Measurements from ENCODE around the gene ACADSB. TPM values are rescaled to one million over a fixed set of nuclear protein-coding genes. Genes with fewer than 3 reads are reported as not detected.

ACADSB gene
- total RNA-seq, 1 experiment from 2014 or later, result 12.8 TPM

DNA sequence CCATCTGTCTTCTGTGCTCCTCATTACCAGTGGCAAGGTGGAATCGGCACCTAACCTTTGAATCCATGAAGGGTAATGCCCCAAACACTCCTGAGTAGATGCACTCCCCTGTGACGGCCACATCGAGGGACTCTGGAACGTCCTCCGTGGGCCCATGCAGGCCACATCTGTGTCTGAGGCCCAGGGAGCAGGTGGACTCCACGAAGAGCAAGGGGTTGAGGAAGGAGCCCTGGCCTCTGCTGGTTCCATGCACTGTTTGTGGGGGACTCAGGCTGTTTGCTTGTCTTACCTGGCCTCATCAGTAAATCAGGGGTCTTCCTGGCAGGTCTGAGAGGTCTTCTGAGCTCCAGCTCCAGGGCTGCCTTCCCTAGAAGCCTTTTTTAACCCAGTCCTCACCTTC is 64.4 kb downstream of the ACADSB start:
- ChIA-PET POLR2A (ENCODE audit: unreplicated experiment) (no interaction called here), CTCF (no interaction called here)
- no peaks in the 10 kb centered on the region for H3K9me2 ChIP-seq (ENCODE audit: insufficient read depth)
- H3K4me3 ChIP-seq, result no peak overlapping the region
- H2AFZ ChIP-seq, result no peak overlapping the region
- no peak overlapping the region for H3K27ac ChIP-seq
- H3F3A ChIP-seq (ENCODE audit: insufficient read depth, low read depth), result no peaks in the 10 kb centered on the region
- H3K9me3 ChIP-seq (ENCODE audit: insufficient read depth, low read depth), result no peaks in the 10 kb centered on the region
- no peak for DNase-seq
- H3K4me2 ChIP-seq, result no peak overlapping the region
- no peaks in the 10 kb centered on the region for H4K20me1 ChIP-seq (ENCODE audit: insufficient read depth)
- H3K27me3 ChIP-seq (ENCODE audit: insufficient read depth, low read depth), result peaks cover 3% of the 10 kb centered on the region; the same call in 1 of the 2 replicates
- H3K4me1 ChIP-seq (replicated peaks; ENCODE audit: insufficient read depth), result no peaks in the 10 kb centered on the region
- no TSS peak for BruUV-seq (replicated peaks)
- intact Hi-C loops (cut with micrococcal nuclease; ENCODE audit: unreplicated experiment), result no loop called here
- no peaks in the 10 kb centered on the region for H3K79me2 ChIP-seq (ENCODE audit: low read depth)
- no peaks in the 10 kb centered on the region for H3K36me3 ChIP-seq (ENCODE audit: low read depth)
- TF ChIP-seq, protein P1, sequence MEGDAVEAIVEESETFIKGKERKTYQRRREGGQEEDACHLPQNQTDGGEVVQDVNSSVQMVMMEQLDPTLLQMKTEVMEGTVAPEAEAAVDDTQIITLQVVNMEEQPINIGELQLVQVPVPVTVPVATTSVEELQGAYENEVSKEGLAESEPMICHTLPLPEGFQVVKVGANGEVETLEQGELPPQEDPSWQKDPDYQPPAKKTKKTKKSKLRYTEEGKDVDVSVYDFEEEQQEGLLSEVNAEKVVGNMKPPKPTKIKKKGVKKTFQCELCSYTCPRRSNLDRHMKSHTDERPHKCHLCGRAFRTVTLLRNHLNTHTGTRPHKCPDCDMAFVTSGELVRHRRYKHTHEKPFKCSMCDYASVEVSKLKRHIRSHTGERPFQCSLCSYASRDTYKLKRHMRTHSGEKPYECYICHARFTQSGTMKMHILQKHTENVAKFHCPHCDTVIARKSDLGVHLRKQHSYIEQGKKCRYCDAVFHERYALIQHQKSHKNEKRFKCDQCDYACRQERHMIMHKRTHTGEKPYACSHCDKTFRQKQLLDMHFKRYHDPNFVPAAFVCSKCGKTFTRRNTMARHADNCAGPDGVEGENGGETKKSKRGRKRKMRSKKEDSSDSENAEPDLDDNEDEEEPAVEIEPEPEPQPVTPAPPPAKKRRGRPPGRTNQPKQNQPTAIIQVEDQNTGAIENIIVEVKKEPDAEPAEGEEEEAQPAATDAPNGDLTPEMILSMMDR (conservative IDR thresholded peaks at IDR 0.05), result no peak
- TF ChIP-seq EZH2 (IDR thresholded peaks at IDR 0.05; ENCODE audit: low read depth), result no peak

DNA sequence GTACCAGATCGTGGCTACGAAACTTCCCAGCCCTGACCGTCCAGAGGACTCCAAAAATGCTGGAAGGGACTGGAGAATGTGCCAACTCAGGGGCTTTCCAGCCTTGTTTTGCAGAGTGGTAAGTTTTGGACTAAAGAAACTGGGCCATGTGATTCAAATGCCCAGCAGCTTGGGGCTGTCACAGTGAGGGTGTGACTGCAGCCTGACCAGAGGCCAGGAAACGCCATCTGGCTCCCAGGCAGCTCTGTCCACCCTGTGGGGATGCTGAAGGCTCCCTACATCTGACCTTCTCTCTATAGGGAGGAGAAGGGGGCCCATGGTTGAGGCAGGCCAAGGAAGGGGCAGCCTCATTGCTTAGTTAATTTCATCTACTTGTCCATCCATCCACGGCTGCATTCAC is 65.4 kb downstream of the ACADSB start:
- no peaks in the 10 kb centered on the region for H3K36me3 ChIP-seq (ENCODE audit: low read depth)
- CTCF ChIA-PET, result no interaction called here
- POLR2A ChIA-PET (ENCODE audit: unreplicated experiment), result no interaction called here

DNA sequence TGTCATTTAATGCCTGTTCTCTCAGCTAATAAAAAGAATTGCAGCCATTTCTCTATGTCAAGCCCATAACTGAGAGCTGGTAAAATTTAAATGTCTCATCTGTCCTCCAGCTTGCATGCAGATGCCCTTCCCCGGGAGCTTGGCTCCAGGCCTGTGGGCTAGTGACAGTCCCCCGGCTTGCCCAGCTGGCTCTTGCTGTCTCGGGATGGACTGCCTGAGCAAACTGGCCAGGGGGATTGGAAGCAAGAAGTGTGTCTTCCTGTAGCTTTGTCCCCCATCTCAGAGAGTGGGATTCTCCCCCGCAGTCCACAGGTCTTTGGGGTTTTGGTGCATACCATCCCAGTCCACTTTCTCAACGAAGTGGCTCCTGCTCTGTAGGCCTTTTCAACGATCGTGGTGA is 73.1 kb downstream of the ACADSB start:
- Histone ChIP-seq H3K4me1 (replicated peaks; ENCODE audit: insufficient read depth) (no peaks in the 10 kb centered on the region), H3K79me2 (ENCODE audit: low read depth) (no peaks in the 10 kb centered on the region), H3K27me3 (ENCODE audit: insufficient read depth, low read depth) (no peaks in the 10 kb centered on the region), H3K9me3 (ENCODE audit: insufficient read depth, low read depth) (no peaks in the 10 kb centered on the region), H3K27ac (no peak overlapping the region), H3K4me3 (no peak overlapping the region), H3K36me3 (ENCODE audit: low read depth) (no peaks in the 10 kb centered on the region), H3K4me2 (no peak overlapping the region), H3F3A (ENCODE audit: insufficient read depth, low read depth) (no peaks in the 10 kb centered on the region), H4K20me1 (ENCODE audit: insufficient read depth) (no peaks in the 10 kb centered on the region), H2AFZ (no peak overlapping the region), H3K9me2 (ENCODE audit: insufficient read depth) (no peaks in the 10 kb centered on the region)
- TF ChIP-seq, protein P1 (conservative IDR thresholded peaks at IDR 0.05), result no peak
- no peak for TF ChIP-seq EZH2 (IDR thresholded peaks at IDR 0.05; ENCODE audit: low read depth)
- BruUV-seq (replicated peaks), result no TSS peak
- no peak for DNase-seq
- intact Hi-C loops (cut with micrococcal nuclease; ENCODE audit: unreplicated experiment), result no loop called here
- CTCF ChIA-PET, result no interaction called here
- POLR2A ChIA-PET (ENCODE audit: unreplicated experiment), result no interaction called here

More for the DNA sequence above, 65.4 kb downstream of the ACADSB start:
- Histone ChIP-seq H2AFZ (no peak overlapping the region), H3K9me2 (ENCODE audit: insufficient read depth) (no peaks in the 10 kb centered on the region), H3K79me2 (ENCODE audit: low read depth) (no peaks in the 10 kb centered on the region), H3K9me3 (ENCODE audit: insufficient read depth, low read depth) (no peaks in the 10 kb centered on the region), H3K4me2 (no peak overlapping the region), H3K27me3 (ENCODE audit: insufficient read depth, low read depth) (peaks cover 3% of the 10 kb centered on the region; the same call in 1 of the 2 replicates), H4K20me1 (ENCODE audit: insufficient read depth) (no peaks in the 10 kb centered on the region), H3F3A (ENCODE audit: insufficient read depth, low read depth) (no peaks in the 10 kb centered on the region), H3K27ac (no peak overlapping the region), H3K4me1 (replicated peaks; ENCODE audit: insufficient read depth) (no peaks in the 10 kb centered on the region), H3K4me3 (no peak overlapping the region)
- no TSS peak for BruUV-seq (replicated peaks)
- intact Hi-C loops (cut with micrococcal nuclease; ENCODE audit: unreplicated experiment), result no loop called here
- no peak for TF ChIP-seq EZH2 (IDR thresholded peaks at IDR 0.05; ENCODE audit: low read depth)
- TF ChIP-seq, protein P1 (conservative IDR thresholded peaks at IDR 0.05), result no peak
- no peak for DNase-seq
